ENCODE results near the gene ABCC6.
"Not testable (repeated sequence)": the region's sequence is repeated elsewhere in the genome, so short reads cannot be mapped to it uniquely, and the experiment has no call there.

Gene ABCC6

GRCh38 chr16:16182918-16183317, 40.4 kb downstream of the ABCC6 start:
- peaks cover 0 to 4% (median 0%) of the 10 kb centered on the region in 4 experiments for H3K36me3 ChIP-seq (ENCODE audit: control insufficient read depth in 4 of 4, insufficient read depth in 4 of 4, low read length in 3 of 4)
- ChIA-PET CTCF (interaction anchor here (1.2 to 1.4 kb wide), 2 partner anchors 9 kb away, joined by 3 to 4 read pairs; no protein-coding TSS in a partner anchor), POLR2A (no interaction called here)
- H3K4me1 ChIP-seq (ENCODE audit: control extremely low read depth in 1 of 4, control insufficient read depth in 4 of 4, insufficient read depth in 4 of 4, low read length in 3 of 4) = no peaks in the 10 kb centered on the region
- no peaks in the 10 kb centered on the region for H3K9me3 ChIP-seq (ENCODE audit: control extremely low read depth in 1 of 5, control insufficient read depth in 4 of 5, insufficient read depth in 2 of 5, low read depth in 1 of 5, low read length in 4 of 5)
- no peaks in the 10 kb centered on the region for H3K27me3 ChIP-seq (replicated peaks in 2 of 5; ENCODE audit: control insufficient read depth in 4 of 5, insufficient read depth in 5 of 5, low read length in 4 of 5)
- DNase-seq = no peak
- 100% methylated on average over 8 of the region's 8 CpGs for whole genome bisulfite sequencing (ENCODE audit: insufficient coverage)
- H3K27ac ChIP-seq (ENCODE audit: insufficient read depth in 1 of 2, low read depth in 1 of 2, low read length in 2 of 2, poor library complexity in 1 of 2, severe bottlenecking in 2 of 2) = no peak overlapping the region
- no peak overlapping the region for H3K4me3 ChIP-seq (ENCODE audit: control insufficient read depth in 1 of 7, extremely low read depth in 1 of 7, insufficient read depth in 4 of 7, low read depth in 2 of 7, low read length in 6 of 7)

GRCh38 chr16:16181748-16182147, 41.5 kb downstream of the ABCC6 start:
- H3K4me3 ChIP-seq (ENCODE audit: control insufficient read depth in 1 of 7, extremely low read depth in 1 of 7, insufficient read depth in 4 of 7, low read depth in 2 of 7, low read length in 6 of 7); H3K36me3 ChIP-seq (ENCODE audit: control insufficient read depth in 4 of 4, insufficient read depth in 4 of 4, low read length in 3 of 4); H3K9me3 ChIP-seq (ENCODE audit: control extremely low read depth in 1 of 5, control insufficient read depth in 4 of 5, insufficient read depth in 2 of 5, low read depth in 1 of 5, low read length in 4 of 5); H3K27ac ChIP-seq (ENCODE audit: insufficient read depth in 1 of 2, low read depth in 1 of 2, low read length in 2 of 2, poor library complexity in 1 of 2, severe bottlenecking in 2 of 2); H3K27me3 ChIP-seq (replicated peaks in 2 of 5; ENCODE audit: control insufficient read depth in 4 of 5, insufficient read depth in 5 of 5, low read length in 4 of 5); POLR2A ChIA-PET; DNase-seq; H3K4me1 ChIP-seq (ENCODE audit: control extremely low read depth in 1 of 4, control insufficient read depth in 4 of 4, insufficient read depth in 4 of 4, low read length in 3 of 4): not testable (repeated sequence)
- no CpG with 5 or more reads among the region's 3 CpGs for WGBS (ENCODE audit: insufficient coverage)
- CTCF ChIA-PET = interaction anchor here (1.6 kb wide), 1 partner anchor 9 kb away, joined by 3 read pairs; no protein-coding TSS in a partner anchor

GRCh38 chr16:16178455-16179162, 44.7 kb downstream of the ABCC6 start:
- Histone ChIP-seq H3K27me3 (replicated peaks in 2 of 5; ENCODE audit: control insufficient read depth in 4 of 5, insufficient read depth in 5 of 5, low read length in 4 of 5) (no peaks in the 10 kb centered on the region), H3K4me3 (ENCODE audit: control insufficient read depth in 1 of 7, extremely low read depth in 1 of 7, insufficient read depth in 4 of 7, low read depth in 2 of 7, low read length in 6 of 7) (no peak overlapping the region), H3K9me3 (ENCODE audit: control extremely low read depth in 1 of 5, control insufficient read depth in 4 of 5, insufficient read depth in 2 of 5, low read depth in 1 of 5, low read length in 4 of 5) (peaks cover 0 to 6% (median 2%) of the 10 kb centered on the region in 5 experiments), H3K27ac (ENCODE audit: insufficient read depth in 1 of 2, low read depth in 1 of 2, low read length in 2 of 2, poor library complexity in 1 of 2, severe bottlenecking in 2 of 2) (no peak overlapping the region), H3K4me1 (ENCODE audit: control extremely low read depth in 1 of 4, control insufficient read depth in 4 of 4, insufficient read depth in 4 of 4, low read length in 3 of 4) (no peaks in the 10 kb centered on the region), H3K36me3 (ENCODE audit: control insufficient read depth in 4 of 4, insufficient read depth in 4 of 4, low read length in 3 of 4) (peaks cover 0 to 5% (median 0%) of the 10 kb centered on the region in 4 experiments)
- ChIA-PET POLR2A (interaction anchor here (0.6 kb wide), 1 partner anchor 310 kb away, joined by 3 read pairs; no protein-coding TSS in a partner anchor), CTCF (interaction anchor here (0.9 to 3.2 kb wide), 3 partner anchors 8 to 24 kb away, joined by 3 to 14 read pairs (median 3); no protein-coding TSS in a partner anchor)
- DNase-seq = no peak
- WGBS (ENCODE audit: insufficient coverage) = 95% methylated on average over 7 of the region's 7 CpGs

- CTCF ChIA-PET = interaction anchor here (1.4 to 3.2 kb wide), 3 partner anchors 10 to 14 kb away, joined by 3 to 14 read pairs (median 3); no protein-coding TSS in a partner anchor
These were observed 47.0 kb downstream of the ABCC6 start for GRCh38 chr16:16176328-16176727.

GRCh38 chr16:16175296-16175695, 48.0 kb downstream of the ABCC6 start:
- no peak for DNase-seq
- H3K27ac ChIP-seq (ENCODE audit: insufficient read depth in 1 of 2, low read depth in 1 of 2, low read length in 2 of 2, poor library complexity in 1 of 2, severe bottlenecking in 2 of 2) = no peak overlapping the region
- WGBS (ENCODE audit: insufficient coverage) = 100% methylated on average over 4 of the region's 5 CpGs
- peaks cover 0 to 6% (median 2%) of the 10 kb centered on the region in 5 experiments for H3K9me3 ChIP-seq (ENCODE audit: control extremely low read depth in 1 of 5, control insufficient read depth in 4 of 5, insufficient read depth in 2 of 5, low read depth in 1 of 5, low read length in 4 of 5)
- ChIA-PET POLR2A (no interaction called here), CTCF (interaction anchor here (1.3 to 1.5 kb wide), 2 partner anchors 8 to 15 kb away, joined by 3 read pairs; no protein-coding TSS in a partner anchor)
- no peak overlapping the region for H3K4me3 ChIP-seq (ENCODE audit: control insufficient read depth in 1 of 7, extremely low read depth in 1 of 7, insufficient read depth in 4 of 7, low read depth in 2 of 7, low read length in 6 of 7)
- peaks cover 0 to 7% (median 0%) of the 10 kb centered on the region in 4 experiments for H3K36me3 ChIP-seq (ENCODE audit: control insufficient read depth in 4 of 4, insufficient read depth in 4 of 4, low read length in 3 of 4)
- no peaks in the 10 kb centered on the region for H3K27me3 ChIP-seq (replicated peaks in 2 of 5; ENCODE audit: control insufficient read depth in 4 of 5, insufficient read depth in 5 of 5, low read length in 4 of 5)
- no peaks in the 10 kb centered on the region for H3K4me1 ChIP-seq (ENCODE audit: control extremely low read depth in 1 of 4, control insufficient read depth in 4 of 4, insufficient read depth in 4 of 4, low read length in 3 of 4)

More at GRCh38 chr16:16176328-16176727, 47.0 kb downstream of the ABCC6 start:
- no peak for DNase-seq
- POLR2A ChIA-PET = no interaction called here
- H3K27me3 ChIP-seq (replicated peaks in 2 of 5; ENCODE audit: control insufficient read depth in 4 of 5, insufficient read depth in 5 of 5, low read length in 4 of 5) = no peaks in the 10 kb centered on the region
- no peak overlapping the region for H3K4me3 ChIP-seq (ENCODE audit: control insufficient read depth in 1 of 7, extremely low read depth in 1 of 7, insufficient read depth in 4 of 7, low read depth in 2 of 7, low read length in 6 of 7)
- no peak overlapping the region for H3K27ac ChIP-seq (ENCODE audit: insufficient read depth in 1 of 2, low read depth in 1 of 2, low read length in 2 of 2, poor library complexity in 1 of 2, severe bottlenecking in 2 of 2)
- no peaks in the 10 kb centered on the region for H3K4me1 ChIP-seq (ENCODE audit: control extremely low read depth in 1 of 4, control insufficient read depth in 4 of 4, insufficient read depth in 4 of 4, low read length in 3 of 4)
- H3K36me3 ChIP-seq (ENCODE audit: control insufficient read depth in 4 of 4, insufficient read depth in 4 of 4, low read length in 3 of 4) = peaks cover 0 to 5% (median 0%) of the 10 kb centered on the region in 4 experiments
- peaks cover 0 to 6% (median 2%) of the 10 kb centered on the region in 5 experiments for H3K9me3 ChIP-seq (ENCODE audit: control extremely low read depth in 1 of 5, control insufficient read depth in 4 of 5, insufficient read depth in 2 of 5, low read depth in 1 of 5, low read length in 4 of 5)

- Histone ChIP-seq H3K36me3 (ENCODE audit: control insufficient read depth in 4 of 4, insufficient read depth in 4 of 4, low read length in 3 of 4) (peaks cover 0 to 5% (median 0%) of the 10 kb centered on the region in 4 experiments), H3K4me1 (ENCODE audit: control extremely low read depth in 1 of 4, control insufficient read depth in 4 of 4, insufficient read depth in 4 of 4, low read length in 3 of 4) (no peaks in the 10 kb centered on the region), H3K9me3 (ENCODE audit: control extremely low read depth in 1 of 5, control insufficient read depth in 4 of 5, insufficient read depth in 2 of 5, low read depth in 1 of 5, low read length in 4 of 5) (peaks cover 0 to 6% (median 2%) of the 10 kb centered on the region in 5 experiments), H3K27me3 (replicated peaks in 2 of 5; ENCODE audit: control insufficient read depth in 4 of 5, insufficient read depth in 5 of 5, low read length in 4 of 5) (no peaks in the 10 kb centered on the region), H3K4me3 (ENCODE audit: control insufficient read depth in 1 of 7, extremely low read depth in 1 of 7, insufficient read depth in 4 of 7, low read depth in 2 of 7, low read length in 6 of 7) (no peak overlapping the region), H3K27ac (ENCODE audit: insufficient read depth in 1 of 2, low read depth in 1 of 2, low read length in 2 of 2, poor library complexity in 1 of 2, severe bottlenecking in 2 of 2) (no peak overlapping the region)
- DNase-seq = no peak
- 100% methylated on average over 2 of the region's 4 CpGs for WGBS (ENCODE audit: insufficient coverage)
- ChIA-PET CTCF (interaction anchor here (1.6 to 1.7 kb wide), 2 partner anchors 10 to 14 kb away, joined by 4 to 6 read pairs; no protein-coding TSS in a partner anchor), POLR2A (no interaction called here)
These were observed 50.3 kb downstream of the ABCC6 start for GRCh38 chr16:16172991-16173390.

- 100% methylated on average over 1 of the region's 4 CpGs for WGBS (ENCODE audit: insufficient coverage)
- DNase-seq = no peak
- Histone ChIP-seq H3K4me3 (ENCODE audit: control insufficient read depth in 1 of 7, extremely low read depth in 1 of 7, insufficient read depth in 4 of 7, low read depth in 2 of 7, low read length in 6 of 7) (no peak overlapping the region), H3K4me1 (ENCODE audit: control extremely low read depth in 1 of 4, control insufficient read depth in 4 of 4, insufficient read depth in 4 of 4, low read length in 3 of 4) (no peaks in the 10 kb centered on the region), H3K9me3 (ENCODE audit: control extremely low read depth in 1 of 5, control insufficient read depth in 4 of 5, insufficient read depth in 2 of 5, low read depth in 1 of 5, low read length in 4 of 5) (peaks cover 0 to 5% (median 2%) of the 10 kb centered on the region in 5 experiments), H3K27ac (ENCODE audit: insufficient read depth in 1 of 2, low read depth in 1 of 2, low read length in 2 of 2, poor library complexity in 1 of 2, severe bottlenecking in 2 of 2) (no peak overlapping the region), H3K36me3 (ENCODE audit: control insufficient read depth in 4 of 4, insufficient read depth in 4 of 4, low read length in 3 of 4) (peaks cover 0 to 5% (median 0%) of the 10 kb centered on the region in 4 experiments), H3K27me3 (replicated peaks in 2 of 5; ENCODE audit: control insufficient read depth in 4 of 5, insufficient read depth in 5 of 5, low read length in 4 of 5) (no peaks in the 10 kb centered on the region)
- ChIA-PET CTCF (no interaction called here), POLR2A (no interaction called here)
These were observed 51.9 kb downstream of the ABCC6 start for GRCh38 chr16:16171332-16171919.

Measured in common myeloid progenitor, CD34-positive (primary cell).